ENCODE measurements around the gene KCNQ1OT1. TPM values are rescaled to one million over a fixed set of nuclear protein-coding genes. Genes with fewer than 3 reads are reported as not detected.

KCNQ1OT1 gene
- total RNA-seq, 1 experiment from 2014 or later = 1.3 TPM

DNA sequence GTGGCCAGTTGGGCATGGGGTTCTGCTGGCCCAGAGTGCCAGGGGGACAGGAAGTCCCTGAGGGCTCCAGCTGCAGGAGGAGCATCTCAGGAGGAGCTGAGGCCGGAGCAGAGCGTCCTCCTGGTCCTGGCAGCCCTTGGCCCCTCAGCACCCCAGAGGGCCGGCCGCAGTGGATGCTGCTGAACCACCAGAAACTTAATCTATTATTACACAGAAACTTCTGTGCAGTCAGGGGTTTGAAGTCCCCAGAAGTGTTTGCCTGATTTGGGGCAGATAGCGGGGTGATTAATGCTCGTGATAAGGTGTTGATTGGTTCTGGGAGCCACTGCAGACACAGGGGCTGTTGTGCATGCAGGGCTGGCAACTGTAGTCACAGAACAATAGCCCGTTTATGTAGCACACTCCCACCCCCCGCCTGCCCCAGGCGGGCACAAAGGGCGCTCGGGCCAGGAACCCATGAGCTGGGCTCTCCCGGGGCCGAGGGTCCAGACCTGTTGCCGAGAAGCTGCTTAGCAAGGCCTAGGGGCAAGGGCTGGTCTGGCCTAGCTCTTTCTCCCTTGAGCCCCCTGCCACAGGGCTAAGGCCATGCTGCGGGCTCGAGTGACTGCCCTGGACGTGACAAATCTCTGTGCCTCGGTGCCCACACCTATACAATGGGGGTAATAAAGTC lies 29.0 kb upstream of the KCNQ1OT1 start:
- Mint-ChIP-seq H3K4me1 (ENCODE audit: insufficient read depth, unreplicated experiment) (no peaks in the 10 kb centered on the region), H3K9me3 (ENCODE audit: unreplicated experiment) (no peaks in the 10 kb centered on the region), H3K27me3 (ENCODE audit: insufficient read depth, unreplicated experiment) (peaks cover 19% of the 10 kb centered on the region), H3K27ac (ENCODE audit: low read depth, unreplicated experiment) (no peak overlapping the region), H3K36me3 (ENCODE audit: insufficient read depth, unreplicated experiment) (peaks cover 6% of the 10 kb centered on the region), H3K4me3 (ENCODE audit: unreplicated experiment) (no peak overlapping the region)
- ChIA-PET POLR2A (no interaction called here), CTCF (interaction anchor here (0.7 to 1.3 kb wide), 2 partner anchors 164 to 315 kb away, joined by 3 read pairs; no protein-coding TSS in a partner anchor)
- TF ChIP-seq, protein P1, sequence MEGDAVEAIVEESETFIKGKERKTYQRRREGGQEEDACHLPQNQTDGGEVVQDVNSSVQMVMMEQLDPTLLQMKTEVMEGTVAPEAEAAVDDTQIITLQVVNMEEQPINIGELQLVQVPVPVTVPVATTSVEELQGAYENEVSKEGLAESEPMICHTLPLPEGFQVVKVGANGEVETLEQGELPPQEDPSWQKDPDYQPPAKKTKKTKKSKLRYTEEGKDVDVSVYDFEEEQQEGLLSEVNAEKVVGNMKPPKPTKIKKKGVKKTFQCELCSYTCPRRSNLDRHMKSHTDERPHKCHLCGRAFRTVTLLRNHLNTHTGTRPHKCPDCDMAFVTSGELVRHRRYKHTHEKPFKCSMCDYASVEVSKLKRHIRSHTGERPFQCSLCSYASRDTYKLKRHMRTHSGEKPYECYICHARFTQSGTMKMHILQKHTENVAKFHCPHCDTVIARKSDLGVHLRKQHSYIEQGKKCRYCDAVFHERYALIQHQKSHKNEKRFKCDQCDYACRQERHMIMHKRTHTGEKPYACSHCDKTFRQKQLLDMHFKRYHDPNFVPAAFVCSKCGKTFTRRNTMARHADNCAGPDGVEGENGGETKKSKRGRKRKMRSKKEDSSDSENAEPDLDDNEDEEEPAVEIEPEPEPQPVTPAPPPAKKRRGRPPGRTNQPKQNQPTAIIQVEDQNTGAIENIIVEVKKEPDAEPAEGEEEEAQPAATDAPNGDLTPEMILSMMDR (IDR thresholded peaks at IDR 0.05; ENCODE audit: unreplicated experiment) = no peak
- intact Hi-C loops (cut with micrococcal nuclease) = no loop called here
- BruUV-seq (replicated peaks) = no TSS peak
- DNase-seq (ENCODE audit: unreplicated experiment) = no peak

DNA sequence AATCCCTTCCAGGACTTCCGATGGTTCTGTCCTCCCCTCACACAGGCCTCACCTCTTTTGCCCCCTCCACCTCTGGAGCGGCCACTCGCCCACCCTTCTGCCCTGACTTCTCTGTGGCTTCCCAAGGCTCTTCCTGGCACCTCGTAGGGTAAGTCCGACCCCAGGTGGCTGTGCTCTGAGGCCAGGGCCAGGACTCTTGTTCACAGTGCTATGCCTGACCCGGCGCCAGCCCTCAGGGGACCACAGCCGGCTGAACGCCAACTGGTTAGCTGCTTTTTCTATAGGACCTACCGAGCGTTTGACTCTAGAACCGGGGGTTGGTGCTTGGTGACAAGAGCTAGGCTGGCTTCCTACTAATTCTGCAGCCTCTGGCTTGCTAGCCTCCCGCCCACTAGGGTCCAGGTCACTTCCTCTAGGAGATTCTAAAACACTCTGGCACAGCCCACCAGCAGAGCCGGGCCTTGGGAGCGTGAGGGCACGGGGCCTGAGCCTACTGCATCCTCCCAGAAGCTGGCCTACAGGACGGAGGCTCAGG lies 28.4 kb upstream of the KCNQ1OT1 start:
- TF ChIP-seq, protein P1 (IDR thresholded peaks at IDR 0.05; ENCODE audit: unreplicated experiment) = no peak
- H3K9me3 Mint-ChIP-seq (ENCODE audit: unreplicated experiment) = no peaks in the 10 kb centered on the region
- POLR2A ChIA-PET = no interaction called here
- H3K4me1 Mint-ChIP-seq (ENCODE audit: insufficient read depth, unreplicated experiment) = no peaks in the 10 kb centered on the region
- H3K27me3 Mint-ChIP-seq (ENCODE audit: insufficient read depth, unreplicated experiment) = peaks cover 19% of the 10 kb centered on the region
- no peak for DNase-seq (ENCODE audit: unreplicated experiment)
- CTCF ChIA-PET = interaction anchor here (0.7 to 1.3 kb wide), 3 partner anchors 19 to 315 kb away, joined by 3 to 5 read pairs (median 3); no protein-coding TSS in a partner anchor
- no TSS peak for BruUV-seq (replicated peaks)
- intact Hi-C loops (cut with micrococcal nuclease) = no loop called here
- H3K36me3 Mint-ChIP-seq (ENCODE audit: insufficient read depth, unreplicated experiment) = peaks cover 6% of the 10 kb centered on the region
- no peak overlapping the region for H3K4me3 Mint-ChIP-seq (ENCODE audit: unreplicated experiment)
- H3K27ac Mint-ChIP-seq (ENCODE audit: low read depth, unreplicated experiment) = no peak overlapping the region

DNA sequence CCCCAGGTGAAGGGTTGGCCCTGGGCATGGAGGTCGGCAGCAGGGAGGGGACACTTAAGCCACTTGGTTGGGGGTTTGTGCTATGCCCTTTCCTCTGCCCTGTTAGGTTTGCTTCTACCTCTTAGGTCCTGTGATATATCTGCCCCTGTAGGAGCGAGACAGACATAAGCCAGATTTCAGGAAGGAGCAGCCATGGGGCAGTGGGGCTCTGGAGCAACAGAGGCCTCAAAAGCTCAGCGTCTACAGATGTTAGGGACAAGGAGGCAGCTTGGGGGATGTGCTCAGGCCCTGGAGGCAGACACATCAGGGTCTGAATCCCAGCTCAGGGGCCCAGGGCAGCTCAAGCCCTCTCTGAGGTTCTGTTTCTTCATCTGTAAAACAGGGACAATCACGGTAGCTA lies 27.2 kb upstream of the KCNQ1OT1 start:
- H3K9me3 Mint-ChIP-seq (ENCODE audit: unreplicated experiment) = no peaks in the 10 kb centered on the region
- peaks cover 19% of the 10 kb centered on the region for H3K27me3 Mint-ChIP-seq (ENCODE audit: insufficient read depth, unreplicated experiment)
- ChIA-PET CTCF (no interaction called here), POLR2A (no interaction called here)
- DNase-seq (ENCODE audit: unreplicated experiment) = no peak
- no peaks in the 10 kb centered on the region for H3K4me1 Mint-ChIP-seq (ENCODE audit: insufficient read depth, unreplicated experiment)
- H3K27ac Mint-ChIP-seq (ENCODE audit: low read depth, unreplicated experiment) = no peak overlapping the region
- no peak overlapping the region for H3K4me3 Mint-ChIP-seq (ENCODE audit: unreplicated experiment)
- intact Hi-C loops (cut with micrococcal nuclease) = no loop called here
- peaks cover 6% of the 10 kb centered on the region for H3K36me3 Mint-ChIP-seq (ENCODE audit: insufficient read depth, unreplicated experiment)
- no TSS peak for BruUV-seq (replicated peaks)
- TF ChIP-seq, protein P1 (IDR thresholded peaks at IDR 0.05; ENCODE audit: unreplicated experiment) = no peak

DNA sequence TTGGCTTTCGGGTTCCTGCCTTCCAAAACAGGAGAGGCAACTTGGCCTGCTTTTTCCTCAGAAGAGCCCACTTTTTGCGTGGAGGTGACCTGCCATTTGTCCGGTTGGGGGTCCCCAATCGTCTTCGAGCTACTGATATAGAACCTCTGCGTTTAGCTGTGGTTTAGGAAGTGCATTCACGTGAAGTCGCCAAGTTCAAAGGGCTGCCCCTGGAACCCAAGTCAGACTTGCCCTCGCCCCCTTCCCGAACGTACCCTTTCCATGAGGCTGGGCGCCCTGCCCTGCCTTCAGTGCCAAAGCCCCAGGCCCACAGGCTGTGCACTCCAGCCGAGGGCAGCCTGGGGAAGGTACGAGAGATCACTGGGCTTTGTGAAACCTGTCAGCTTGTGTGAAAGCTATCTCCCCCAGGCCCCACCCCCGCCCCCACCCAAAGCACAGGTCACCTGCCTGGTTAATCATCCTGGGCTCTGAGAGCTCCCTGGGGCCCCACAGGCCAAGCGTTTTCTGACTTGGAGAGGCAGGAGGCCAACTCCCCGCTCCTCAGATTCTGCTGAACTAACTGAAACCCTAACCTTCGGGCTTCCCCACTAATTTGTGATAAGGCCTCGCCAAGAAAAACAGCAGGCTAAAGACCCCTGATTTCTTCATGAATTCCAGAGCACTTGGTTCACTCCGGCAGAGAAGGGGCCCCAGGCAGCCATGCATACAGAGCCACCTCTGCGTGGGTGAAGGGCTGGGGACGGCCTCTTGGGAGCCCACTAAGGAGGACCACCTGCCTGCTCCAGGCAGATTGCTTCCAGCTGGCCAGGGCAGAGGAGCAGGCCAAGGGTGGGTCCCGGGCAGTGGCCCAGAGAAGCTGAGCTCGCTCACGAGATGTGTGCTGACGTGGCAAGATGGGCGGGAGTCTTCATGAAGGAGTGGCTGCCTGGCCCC lies 25.8 kb upstream of the KCNQ1OT1 start:
- peaks cover 6% of the 10 kb centered on the region for H3K36me3 Mint-ChIP-seq (ENCODE audit: insufficient read depth, unreplicated experiment)
- no peaks in the 10 kb centered on the region for H3K4me1 Mint-ChIP-seq (ENCODE audit: insufficient read depth, unreplicated experiment)
- TF ChIP-seq, protein P1 (IDR thresholded peaks at IDR 0.05; ENCODE audit: unreplicated experiment) = no peak
- intact Hi-C loops (cut with micrococcal nuclease) = no loop called here
- BruUV-seq (replicated peaks) = no TSS peak
- no peak overlapping the region for H3K4me3 Mint-ChIP-seq (ENCODE audit: unreplicated experiment)
- ChIA-PET POLR2A (no interaction called here), CTCF (interaction anchor here (0.5 to 1.0 kb wide), 3 partner anchors 26 to 1165 kb away, joined by 3 to 4 read pairs (median 3); no protein-coding TSS in a partner anchor)
- no peak overlapping the region for H3K27ac Mint-ChIP-seq (ENCODE audit: low read depth, unreplicated experiment)
- peaks cover 19% of the 10 kb centered on the region for H3K27me3 Mint-ChIP-seq (ENCODE audit: insufficient read depth, unreplicated experiment)
- no peak for DNase-seq (ENCODE audit: unreplicated experiment)
- no peaks in the 10 kb centered on the region for H3K9me3 Mint-ChIP-seq (ENCODE audit: unreplicated experiment)
